BLaER1 treated with 17β-estradiol and CSF1 and Interleukin-3, amounts not matched to agents 10 nM and 100 nM (cell line): ENCODE results near the gene FARSA.
"Not testable (repeated sequence)": the region's sequence is repeated elsewhere in the genome, so short reads cannot be mapped to it uniquely, and the experiment has no call there.

Experiments
- H3K27ac ChIP-seq, 11 experiments: shearing (Covaris generic); formaldehyde crosslinking; 2 replicates each; pipeline ENCODE4 v1.8.1; 2022
- H3K27me3 ChIP-seq, 11 experiments: shearing (Covaris generic); formaldehyde crosslinking; 2 replicates each; pipeline ENCODE4 v1.8.1; 2022
- H3K36me3 ChIP-seq, 11 experiments: shearing (Covaris generic); formaldehyde crosslinking; 2 replicates each; pipeline ENCODE4 v1.8.1; 2022
- H3K4me1 ChIP-seq, 10 experiments: shearing (Covaris generic); formaldehyde crosslinking; 2 replicates each; pipeline ENCODE4 v1.8.1; 2022
- H3K4me2 ChIP-seq, 11 experiments: shearing (Covaris generic); formaldehyde crosslinking; 2 replicates each; pipeline ENCODE4 v1.8.1; 2022
- H3K4me3 ChIP-seq, 10 experiments: shearing (Covaris generic); formaldehyde crosslinking; 2 replicates each; pipeline ENCODE4 v1.8.1; 2022
- H3K9ac ChIP-seq, 11 experiments: shearing (Covaris generic); formaldehyde crosslinking; 2 replicates each; pipeline ENCODE4 v1.8.1; 2022
- H3K9me3 ChIP-seq, 11 experiments: shearing (Covaris generic); formaldehyde crosslinking; replicated peaks in 1 of 11; 2 replicates each; pipeline ENCODE4 v1.8.1; 2022
- H4K20me1 ChIP-seq, 11 experiments: shearing (Covaris generic); formaldehyde crosslinking; 2 replicates each; pipeline ENCODE4 v1.8.1; 2022
- Cebpa-rat ChIP-seq, 11 experiments: shearing (Covaris generic); IDR thresholded peaks; 2 replicates each; pipeline ENCODE4 v1.8.1; 2022

Gene FARSA

DNA sequence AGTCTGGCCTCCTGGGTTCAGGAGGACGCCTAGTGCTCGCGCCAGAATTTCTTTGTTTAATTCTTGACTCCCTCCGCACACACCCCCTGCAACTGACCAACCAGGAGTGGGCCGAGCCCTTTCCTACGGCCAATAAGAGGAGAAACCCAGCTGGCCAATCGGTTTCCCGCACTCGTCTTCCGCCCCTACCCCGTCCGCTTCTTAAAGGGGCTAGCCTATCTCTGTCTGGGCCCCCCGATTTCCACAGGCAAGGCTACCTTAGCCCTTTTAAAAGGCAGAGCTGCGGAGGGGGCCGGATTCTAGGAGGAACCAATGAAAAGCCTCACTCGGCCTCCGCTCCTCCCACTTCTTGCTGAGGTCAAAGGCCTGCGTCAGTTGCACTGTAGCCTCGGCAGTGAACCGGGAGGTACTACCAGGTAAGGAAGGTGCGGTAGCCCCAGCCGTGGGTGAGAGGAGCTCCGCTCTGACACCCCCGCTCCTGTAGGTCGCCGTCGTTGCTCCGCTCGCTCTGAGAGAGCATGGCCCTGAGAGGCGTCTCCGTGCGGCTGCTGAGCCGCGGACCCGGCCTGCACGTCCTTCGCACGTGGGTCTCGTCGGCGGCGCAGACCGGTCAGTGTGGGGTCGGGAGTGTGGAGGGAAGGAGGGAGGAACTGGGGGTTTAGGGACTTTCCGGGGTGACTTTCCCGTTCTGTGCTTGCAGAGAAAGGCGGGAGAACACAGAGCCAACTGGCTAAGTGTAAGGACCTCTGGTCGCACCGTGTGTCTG, 42.5 kb downstream of the FARSA start, which contains the start of gene GCDH:
TSS of gene GCDH (plus strand) at position 374 of the 766 bp plus-strand sequence. CDS start at position 519, 145 bp downstream.
- H3K9ac ChIP-seq = peak within 1 kb of the TSS; percentile 73 to 91 (median 84)
- peaks cover 0 to 12% (median 7%) of the 10 kb centered on the region in 11 experiments; a peak in 11 of 22 replicates for H4K20me1 ChIP-seq
- H3K4me2 ChIP-seq = peak within 1 kb of the TSS; percentile 97 to 100 (median 99)
- peak within 1 kb of the TSS in 10 of 11 experiments; percentile 31 to 79 (median 70); a peak in 20 of 22 replicates for H3K27ac ChIP-seq
- peaks cover 15 to 21% (median 18%) of the 10 kb centered on the region in 11 experiments for H3K27me3 ChIP-seq
- peak within 1 kb of the TSS; percentile 76 to 99 (median 95) for H3K4me3 ChIP-seq
- H3K9me3 ChIP-seq = 0 out of 22 replicates have a peak, but pooled peaks cover 0 to under 1% (median 0%) of the 10 kb centered on the region in 11 experiments
- H3K36me3 ChIP-seq = peaks cover 25 to 42% (median 33%) of the 10 kb centered on the region in 11 experiments
- TF ChIP-seq Cebpa-rat (IDR thresholded peaks at IDR 0.05) = no peak
- peaks cover 19 to 31% (median 23%) of the 10 kb centered on the region in 10 experiments for H3K4me1 ChIP-seq

DNA sequence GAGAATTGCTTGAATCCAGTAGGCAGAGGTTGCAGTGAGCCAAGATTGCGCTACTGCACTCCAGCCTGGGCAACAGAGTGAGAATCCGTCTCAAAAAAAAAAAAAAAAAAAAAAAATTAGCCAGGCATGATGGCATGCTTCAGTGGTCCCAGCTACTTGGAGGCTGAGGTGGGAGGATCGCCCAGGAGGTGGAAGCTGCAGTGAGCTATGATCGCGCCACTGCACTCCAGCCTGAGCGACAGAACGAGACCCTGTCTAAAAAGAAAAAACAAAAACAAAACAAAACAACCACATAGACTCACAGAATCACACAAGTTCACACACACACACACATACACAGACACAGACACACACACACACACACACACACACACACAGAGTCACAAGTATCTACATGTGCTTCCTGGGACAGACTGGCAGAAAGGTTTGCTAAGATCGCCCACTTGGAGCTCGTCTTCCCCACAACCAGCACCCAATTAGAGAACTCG, 43.2 kb downstream of the FARSA start:
- peak overlapping the region; percentile 49 to 90 (median 67); a peak in 21 of 22 replicates for H3K9ac ChIP-seq
- not testable (repeated sequence) for H3K9me3 ChIP-seq
- H3K4me3 ChIP-seq = peak overlapping the region; percentile 38 to 99 (median 94); a peak in 19 of 20 replicates
- peaks cover 0 to 12% (median 7%) of the 10 kb centered on the region in 11 experiments; a peak in 11 of 22 replicates for H4K20me1 ChIP-seq
- peaks cover 21 to 28% (median 24%) of the 10 kb centered on the region in 11 experiments for H3K27me3 ChIP-seq
- peak overlapping the region; percentile 62 to 88 (median 79) for H3K4me2 ChIP-seq
- H3K27ac ChIP-seq = peak overlapping the region in 10 of 11 experiments; percentile 31 to 79 (median 64); a peak in 18 of 22 replicates
- peaks cover 22 to 36% (median 26%) of the 10 kb centered on the region in 11 experiments for H3K36me3 ChIP-seq
- H3K4me1 ChIP-seq = peaks cover 19 to 37% (median 25%) of the 10 kb centered on the region in 10 experiments

DNA sequence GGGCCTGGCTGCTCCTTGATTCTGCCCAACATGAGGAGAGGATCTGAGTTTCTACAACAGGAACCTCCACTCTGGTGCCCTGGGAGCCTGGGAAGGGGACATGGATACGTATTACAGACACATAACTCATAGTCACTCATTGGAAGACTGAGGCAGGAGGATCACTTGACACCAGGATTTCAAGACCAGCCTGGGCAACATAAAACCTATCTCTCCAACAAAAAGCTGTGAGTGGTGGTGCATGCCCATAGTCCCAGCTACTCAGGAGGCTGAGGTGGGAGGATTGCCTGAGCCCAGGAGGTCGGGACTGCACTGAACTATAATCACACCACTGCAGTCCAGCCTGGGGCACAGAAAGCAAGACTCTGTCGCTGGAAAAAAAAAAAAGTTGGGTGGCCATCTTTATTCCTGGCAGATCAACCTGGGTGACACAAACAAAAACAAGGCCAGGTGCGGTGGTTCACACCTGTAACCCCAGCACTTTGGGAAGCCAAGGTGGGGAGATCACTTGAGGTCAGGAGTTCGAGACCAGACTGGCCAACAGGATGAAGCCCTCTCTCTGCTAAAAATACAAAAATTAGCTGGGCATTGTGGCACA, 45.4 kb downstream of the FARSA start:
- H3K4me1 ChIP-seq = peaks cover 19 to 59% (median 32%) of the 10 kb centered on the region in 10 experiments
- peaks cover 0 to 12% (median 7%) of the 10 kb centered on the region in 11 experiments; a peak in 11 of 22 replicates for H4K20me1 ChIP-seq
- H3K36me3 ChIP-seq = peaks cover 1 to 13% (median 4%) of the 10 kb centered on the region in 11 experiments; a peak in 18 of 22 replicates
- H3K27me3 ChIP-seq = peaks cover 30 to 47% (median 43%) of the 10 kb centered on the region in 11 experiments
- TF ChIP-seq Cebpa-rat (IDR thresholded peaks at IDR 0.05) = no peak
- no peak overlapping the region for H3K27ac ChIP-seq
- H3K9ac ChIP-seq = no peak overlapping the region
- peaks cover 17 to 28% (median 23%) of the 10 kb centered on the region in 11 experiments for H3K9me3 ChIP-seq
- no peak overlapping the region for H3K4me2 ChIP-seq
- H3K4me3 ChIP-seq = no peak overlapping the region

DNA sequence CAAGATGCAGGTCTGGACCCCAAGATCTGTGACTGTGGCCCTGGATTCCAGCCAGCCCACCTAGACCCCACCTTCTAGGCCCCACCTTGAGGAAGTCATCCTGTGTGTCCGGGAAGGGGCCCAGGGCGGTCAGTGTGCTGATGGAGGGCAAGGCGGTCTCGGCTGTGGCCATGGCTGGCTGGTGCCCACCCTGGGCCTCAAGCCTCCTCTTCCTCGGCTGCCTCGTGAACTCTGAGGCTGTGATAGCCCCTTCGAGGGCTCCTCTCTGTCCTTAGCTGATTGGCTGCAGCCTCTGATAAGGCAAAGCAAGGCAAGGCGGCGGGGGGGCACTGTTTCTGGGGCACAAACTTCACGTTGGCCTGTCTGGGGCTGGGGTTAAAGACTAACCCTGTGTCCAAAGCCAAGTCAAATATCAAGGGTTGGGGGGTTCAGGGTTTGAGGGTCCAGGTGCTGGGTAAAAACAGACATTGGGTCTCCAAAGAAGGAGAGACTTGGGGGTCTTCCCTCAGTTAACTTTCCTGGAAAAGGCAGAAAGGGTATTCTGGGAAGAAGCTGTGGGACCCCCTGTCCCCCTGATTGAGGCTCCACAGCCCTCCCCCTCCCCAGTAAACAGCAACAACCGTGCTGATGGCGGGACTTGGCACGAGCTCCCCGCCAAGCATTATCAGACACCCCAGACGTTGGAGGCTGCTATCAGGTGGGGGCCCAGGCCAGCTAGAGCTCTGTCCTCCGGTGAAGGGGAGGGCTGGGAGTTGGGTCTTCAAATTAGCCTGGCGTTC, 46.4 kb downstream of the FARSA start, which contains the start of gene KLF1:
TSS of gene KLF1 (minus strand) at position 233 of the 779 bp plus-strand sequence. CDS start at position 172, 61 bp downstream.
- no peak within 1 kb of the TSS; a peak in 1 of 20 replicates for H3K4me3 ChIP-seq
- peak within 1 kb of the TSS in 1 of 11 experiments; percentile 88; a peak in 2 of 22 replicates for H3K4me2 ChIP-seq
- peaks cover 0 to 11% (median 7%) of the 10 kb centered on the region in 11 experiments; a peak in 11 of 22 replicates for H4K20me1 ChIP-seq
- no peak within 1 kb of the TSS for H3K9ac ChIP-seq
- H3K27me3 ChIP-seq = peaks cover 30 to 47% (median 43%) of the 10 kb centered on the region in 11 experiments
- no peak within 1 kb of the TSS for H3K27ac ChIP-seq
- H3K4me1 ChIP-seq = peaks cover 17 to 64% (median 30%) of the 10 kb centered on the region in 10 experiments
- 0 out of 22 replicates have a peak, but pooled peaks cover 0 to 4% (median 0%) of the 10 kb centered on the region in 11 experiments for H3K36me3 ChIP-seq
- TF ChIP-seq Cebpa-rat (IDR thresholded peaks at IDR 0.05) = no peak
- peaks cover 17 to 36% (median 23%) of the 10 kb centered on the region in 11 experiments for H3K9me3 ChIP-seq

DNA sequence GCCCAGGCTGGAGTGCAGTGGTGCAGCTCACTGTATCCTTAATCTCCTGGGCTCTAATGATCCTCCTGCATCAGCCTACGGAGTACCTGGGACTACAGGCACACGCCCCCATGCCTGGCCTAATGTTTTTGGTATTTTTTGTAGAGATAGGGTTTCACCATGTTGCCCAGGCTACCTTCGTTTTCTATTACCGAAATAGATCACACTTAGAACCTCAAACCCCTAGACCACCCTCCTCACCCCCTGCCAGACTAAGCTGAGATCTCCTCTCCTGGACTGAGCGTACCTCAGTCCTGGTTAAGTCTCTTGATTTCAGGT, 46.9 kb downstream of the FARSA start:
- no peaks in the 10 kb centered on the region for H3K36me3 ChIP-seq
- H3K9me3 ChIP-seq = peaks cover 17 to 36% (median 23%) of the 10 kb centered on the region in 11 experiments
- no peak for TF ChIP-seq Cebpa-rat (IDR thresholded peaks at IDR 0.05)
- no peak overlapping the region for H3K4me3 ChIP-seq
- H4K20me1 ChIP-seq = peaks cover 0 to 6% (median 3%) of the 10 kb centered on the region in 11 experiments; a peak in 11 of 22 replicates
- no peak overlapping the region for H3K27ac ChIP-seq
- H3K4me1 ChIP-seq = peaks cover 17 to 64% (median 30%) of the 10 kb centered on the region in 10 experiments
- H3K4me2 ChIP-seq = no peak overlapping the region
- H3K9ac ChIP-seq = no peak overlapping the region
- peaks cover 30 to 47% (median 43%) of the 10 kb centered on the region in 11 experiments for H3K27me3 ChIP-seq

DNA sequence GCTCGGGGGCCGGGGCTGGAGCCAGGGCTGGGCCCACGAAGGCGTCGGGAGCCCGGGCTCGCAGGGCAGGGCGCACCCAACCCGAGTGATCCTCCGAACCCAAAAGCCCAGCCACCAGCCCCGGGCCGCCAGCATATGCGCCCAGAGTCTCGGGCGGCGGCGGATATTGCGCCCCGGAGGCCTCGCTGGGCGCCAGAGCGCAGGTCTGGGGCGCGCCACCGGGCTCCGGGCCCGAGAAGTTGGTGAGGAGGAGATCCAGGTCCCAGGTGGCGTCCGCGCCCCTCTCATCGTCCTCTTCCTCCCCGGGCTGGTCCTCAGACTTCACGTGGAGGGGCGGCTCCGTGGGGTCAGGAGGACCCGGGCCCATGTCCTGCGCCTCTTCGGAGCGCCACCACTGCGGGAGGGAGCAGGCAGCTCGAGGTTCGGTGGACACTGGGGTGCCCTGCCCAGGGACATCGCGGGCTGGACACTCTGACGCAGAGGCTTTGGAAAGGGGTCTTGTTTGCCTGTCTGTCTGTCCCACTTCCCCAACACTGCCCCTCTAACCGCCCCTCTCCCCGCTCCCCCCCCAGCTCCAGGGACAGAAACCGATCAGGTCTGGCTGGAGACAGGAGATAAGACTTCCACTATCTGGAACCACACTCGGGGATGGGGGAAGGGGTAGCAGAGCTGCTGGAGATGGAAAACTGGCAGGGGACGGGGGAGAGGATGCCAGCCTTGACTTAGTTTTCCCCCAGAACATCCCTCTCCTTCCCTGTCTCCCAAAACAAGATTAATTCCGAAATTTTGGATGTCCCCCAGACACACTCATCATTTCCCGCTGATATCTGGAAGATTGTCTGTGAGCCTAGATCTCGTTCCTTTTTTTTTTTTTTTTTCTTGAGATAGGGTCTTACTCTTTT, 47.5 kb downstream of the FARSA start:
- TF ChIP-seq Cebpa-rat (IDR thresholded peaks at IDR 0.05) = no peak
- Histone ChIP-seq H3K36me3 (no peaks in the 10 kb centered on the region), H3K27me3 (peaks cover 30 to 47% (median 43%) of the 10 kb centered on the region in 11 experiments), H3K27ac (no peak overlapping the region), H3K4me1 (peaks cover 19 to 62% (median 31%) of the 10 kb centered on the region in 10 experiments), H3K4me2 (peak overlapping the region in 3 of 11 experiments; percentile 1 to 98 (median 88); a peak in 4 of 22 replicates), H3K4me3 (no peak overlapping the region; a peak in 2 of 20 replicates), H3K9me3 (peaks cover 17 to 36% (median 23%) of the 10 kb centered on the region in 11 experiments), H3K9ac (no peak overlapping the region), H4K20me1 (no peaks in the 10 kb centered on the region; a peak in 1 of 22 replicates)
